Right lobe of liver (tissue), 6 donors: ENCODE data around the gene DOCK2. TPM values are rescaled to one million over a fixed set of nuclear protein-coding genes. Genes with fewer than 3 reads are reported as not detected.

Source experiments
- ATAC-seq, 4 donors: fragments of 200-7000 bp; cut with Tn5 transposase; one replicate each; pipeline ENCODE4 v1.9.1; 2020; ENCODE audit warnings: mild to moderate bottlenecking in 4 of 4, moderate library complexity in 4 of 4
- DNase-seq, 3 donors: peaks; one replicate each; pipeline ENCODE4 v3.0.0-alpha.2; 2020
- H3K27ac ChIP-seq, 3 donors: fragments of 200-600 bp; one replicate each; pipeline ENCODE4 v1.8.0; 2022
- H3K27me3 ChIP-seq, 2 donors: fragments of 200-600 bp; one replicate each; pipeline ENCODE4 v1.8.0; 2022
- H3K36me3 ChIP-seq, 4 donors: fragments of 200-600 bp; sonication (generic) in 1 of 4; one replicate each; pipeline versions ENCODE4 v1.5.1 to v1.8.0; 2017 to 2022; ENCODE audit warnings: control low read depth in 1 of 4
- H3K4me1 ChIP-seq, 4 donors: fragments of 200-600 bp; sonication (generic) in 1 of 4; one replicate each; pipeline versions ENCODE4 v1.5.1 to v1.8.0; 2017 to 2022; ENCODE audit warnings: control low read depth in 1 of 4
- H3K4me3 ChIP-seq, 3 donors: fragments of 200-600 bp; one replicate each; pipeline ENCODE4 v1.8.0; 2022
- H3K9me3 ChIP-seq, 4 donors: fragments of 200-600 bp; sonication (generic) in 1 of 4; one replicate each; pipeline versions ENCODE4 v1.5.1 to v1.8.0; 2017 to 2022; ENCODE audit warnings: control low read depth in 1 of 4
- CTCF ChIP-seq, 4 donors: fragments of 200-600 bp in 3 of 4; fragments of 450-650 bp in 1 of 4; IDR thresholded peaks; one replicate each; pipeline versions ENCODE4 v1.5.1 to v1.8.0; 2016 to 2022; ENCODE audit warnings: antibody characterized with exemption in 4 of 4, mild to moderate bottlenecking in 2 of 4
- POLR2A ChIP-seq: fragments of 450-650 bp; IDR thresholded peaks from one replicate; pipeline ENCODE4 v1.6.1; 2017; ENCODE audit warnings: antibody characterized with exemption, mild to moderate bottlenecking
- WGBS: methylation state at CpG from one replicate; pipeline ENCODE4 v1.1.6; 2018; ENCODE audit warnings: low coverage, low lambda C conversion rate; ENCODE audit not compliant: insufficient coverage; ENCODE audit errors: missing lambda C conversion rate; 5-methylcytosine and 5-hydroxymethylcytosine counted together
- intact Hi-C, 2 donors: fragments of 100-400 bp; cut with DNase I; formaldehyde crosslinking; loops; one replicate each; pipeline versions ENCODE4 v1.11.2 to v1.14.1; 2022
- total RNA-seq, 6 experiments: library from RNA; depleted of rRNA in 2 of 6; stranded (reverse); fragments of >200 nt in 2 of 6; fragmentation: NEBNext Ultra II Directional in 3 of 6; extraction: Animal tissue kit (Norgen Biotek cat#: 25700) in 3 of 6; gene quantifications; one replicate each; pipeline versions ENCODE4 v1.1.0 to v1.2.4, GENCODE V29; 2016 to 2023
- donor health status: DM: no; HTN: yes; CAD: no.
- donor health status: DM: no; HTN: no; CAD: no.
- donor health status: DM: no; HTN: no; CAD: no.
- donor health status: DM: no; HTN: yes; CAD: no.
- donor health status: DM: no; HTN: yes; CAD: no.

DOCK2 gene
- total RNA-seq, 6 experiments from 2014 or later = 5.0 to 14.5 (median 7.4) TPM

DNA sequence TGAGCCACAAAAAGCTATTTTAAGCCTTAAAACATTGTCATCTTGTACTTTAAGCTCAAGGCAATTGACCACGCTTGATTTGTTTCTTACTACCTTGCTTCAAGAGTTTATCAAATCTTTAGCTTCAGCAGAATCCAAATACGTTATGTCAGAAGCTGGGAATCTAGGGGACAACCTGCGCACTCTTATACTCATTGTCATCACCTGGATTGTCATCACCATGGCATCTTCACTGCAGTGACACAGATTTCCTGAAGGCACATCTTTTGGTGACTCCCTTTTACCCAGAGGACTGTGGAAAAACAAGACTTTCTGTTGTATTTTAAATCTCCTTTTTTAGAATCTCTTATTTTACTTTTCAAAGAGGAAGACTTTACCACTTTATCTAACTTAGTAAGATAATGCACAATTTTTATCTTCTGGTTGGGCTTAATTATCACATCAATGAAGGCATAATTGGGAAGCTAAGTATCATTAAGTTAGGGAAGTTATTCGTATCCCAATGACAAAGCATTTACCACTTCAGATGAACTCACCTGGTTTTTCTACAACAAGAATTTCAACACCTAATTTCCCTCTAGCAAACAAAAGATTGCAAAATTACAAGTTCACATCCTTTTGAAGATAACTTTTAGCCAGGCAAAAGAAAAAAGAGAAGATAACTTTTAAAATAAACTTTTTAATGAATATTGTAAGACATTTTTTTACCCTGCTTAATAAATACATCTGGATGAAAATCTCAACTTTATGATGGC, 162.0 kb downstream of the DOCK2 start:
- intact Hi-C loops = no loop called here

GRCh38 chr5:169801324-169801777, 164.3 kb downstream of the DOCK2 start:
- 27% methylated on average over 5 of the region's 6 CpGs for WGBS
- no peak overlapping the region for H3K4me3 ChIP-seq
- DNase-seq = no peak
- H3K4me1 ChIP-seq = no peaks in the 10 kb centered on the region
- TF ChIP-seq CTCF (IDR thresholded peaks at IDR 0.05) = no peak
- TF ChIP-seq POLR2A = no peak
- no peaks in the 10 kb centered on the region for H3K36me3 ChIP-seq
- intact Hi-C loops = no loop called here
- H3K9me3 ChIP-seq = no peaks in the 10 kb centered on the region
- H3K27me3 ChIP-seq = no peaks in the 10 kb centered on the region
- no peak for ATAC-seq
- no peak overlapping the region for H3K27ac ChIP-seq

More for the DNA sequence above, 162.0 kb downstream of the DOCK2 start:
- no peaks in the 10 kb centered on the region for H3K4me1 ChIP-seq
- H3K27me3 ChIP-seq = no peaks in the 10 kb centered on the region
- H3K9me3 ChIP-seq = no peaks in the 10 kb centered on the region
- no peak for TF ChIP-seq POLR2A
- TF ChIP-seq CTCF (IDR thresholded peaks at IDR 0.05) = no peak
- H3K4me3 ChIP-seq = no peak overlapping the region
- WGBS = 67% methylated on average over 4 of the region's 4 CpGs
- no peak overlapping the region for H3K27ac ChIP-seq
- no peak for DNase-seq
- no peaks in the 10 kb centered on the region for H3K36me3 ChIP-seq
- no peak for ATAC-seq

DNA sequence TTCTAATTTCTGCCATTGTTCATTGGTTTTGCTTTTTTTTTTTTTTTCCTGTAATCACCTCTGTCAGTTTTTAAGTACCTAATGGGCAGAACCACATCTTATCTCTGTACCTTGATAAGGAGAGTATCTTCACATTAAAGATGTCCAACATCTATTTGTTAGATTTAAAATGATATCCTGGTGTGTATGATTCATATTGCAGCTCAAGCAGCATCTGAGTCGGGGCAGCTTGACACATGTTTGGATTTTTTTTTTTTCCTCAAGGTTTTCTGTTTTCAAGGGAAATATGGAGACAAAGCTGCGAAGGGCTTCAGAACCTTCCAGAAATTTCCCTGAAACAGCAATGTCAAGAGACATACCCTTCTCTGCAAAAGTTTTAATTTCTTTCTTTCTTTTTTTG, 164.7 kb downstream of the DOCK2 start:
- Histone ChIP-seq H3K9me3 (no peaks in the 10 kb centered on the region), H3K27ac (no peak overlapping the region), H3K4me1 (no peaks in the 10 kb centered on the region), H3K27me3 (no peaks in the 10 kb centered on the region), H3K36me3 (no peaks in the 10 kb centered on the region), H3K4me3 (no peak overlapping the region)
- TF ChIP-seq POLR2A (no peak), CTCF (IDR thresholded peaks at IDR 0.05) (no peak)
- DNase-seq (no peak), ATAC-seq (no peak)
- 60% methylated on average over 2 of the region's 2 CpGs for WGBS
- intact Hi-C loops = no loop called here

DNA sequence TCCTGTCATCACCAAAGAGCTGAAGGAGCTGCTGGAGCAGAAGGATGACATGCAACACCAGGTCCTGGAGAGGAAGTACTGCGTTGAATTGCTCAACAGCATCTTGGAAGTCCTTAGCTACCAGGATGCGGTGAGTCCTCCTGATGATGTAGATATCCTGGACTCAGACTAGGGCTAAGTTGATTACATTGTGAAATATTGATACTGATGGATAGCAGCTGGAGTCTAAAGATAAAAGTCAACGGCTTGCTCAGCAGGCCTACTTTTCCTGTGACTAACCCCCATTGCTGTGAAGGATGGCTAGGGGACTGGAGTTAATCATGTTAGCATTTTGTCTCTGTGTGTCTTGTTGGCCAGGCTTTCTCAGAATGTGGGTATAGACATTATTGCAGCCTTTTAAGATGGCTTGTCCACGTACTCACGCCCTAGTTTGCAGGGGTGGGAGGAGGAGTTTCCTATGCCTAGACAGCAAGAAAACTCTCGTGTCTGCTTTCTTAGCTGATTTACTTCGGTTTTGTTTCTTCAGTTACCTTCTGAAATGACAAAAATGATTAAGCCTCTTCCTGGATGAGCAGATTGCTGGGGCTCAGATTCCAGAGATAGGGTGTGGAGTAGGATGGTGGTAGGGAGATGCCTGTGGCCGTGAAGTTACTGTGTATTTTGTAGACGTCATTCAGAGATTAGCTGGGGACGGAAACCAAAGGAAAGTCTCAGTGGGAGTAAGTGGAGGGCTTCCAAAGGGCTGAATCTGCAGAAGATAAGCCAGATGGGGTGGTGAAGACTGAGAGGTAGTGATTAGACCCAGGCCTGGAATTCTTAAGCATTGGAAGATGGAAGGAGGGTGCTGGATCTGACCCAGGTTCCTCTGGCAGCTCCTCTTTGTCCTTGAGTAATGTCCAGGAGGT, 166.3 kb downstream of the DOCK2 start:
- TF ChIP-seq CTCF (IDR thresholded peaks at IDR 0.05) (no peak), POLR2A (no peak)
- DNase-seq (no peak), ATAC-seq (no peak)
- no peaks in the 10 kb centered on the region for H3K9me3 ChIP-seq
- no peak overlapping the region for H3K4me3 ChIP-seq
- H3K27ac ChIP-seq = no peak overlapping the region
- intact Hi-C loops = no loop called here
- 17% methylated on average over 8 of the region's 10 CpGs for WGBS
- no peaks in the 10 kb centered on the region for H3K36me3 ChIP-seq
- H3K27me3 ChIP-seq = no peaks in the 10 kb centered on the region
- H3K4me1 ChIP-seq = no peaks in the 10 kb centered on the region
